Gastrocnemius medialis (tissue), 4 donors: ENCODE results near the gene CLIC2. TPM values are rescaled to one million over a fixed set of nuclear protein-coding genes. Genes with fewer than 3 reads are reported as not detected.
"Not testable (repeated sequence)": the region's sequence is repeated elsewhere in the genome, so short reads cannot be mapped to it uniquely, and the experiment has no call there.

ENCODE experiments used
- ATAC-seq, 2 donors: fragments of 150-250 bp; one replicate each; pipeline ENCODE4 v1.9.1; 2016
- DNase-seq, 2 donors: peaks; one replicate each; pipeline ENCODE4 v3.0.0-alpha.2; 2019
- H3K27ac ChIP-seq, 4 donors: fragments of 200-600 bp; sonication (generic); 1 replicate in 1 of 4; 2 replicates in 3 of 4; pipeline ENCODE4 v1.5.1; 2016 to 2018; ENCODE audit warnings: mild to moderate bottlenecking in 2 of 4, moderate library complexity in 1 of 4
- H3K27me3 ChIP-seq, 3 donors: fragments of 200-600 bp; sonication (generic) in 2 of 3; 1 replicate in 1 of 3; 2 replicates in 2 of 3; pipeline versions ENCODE4 v1.5.1 to v1.6.0; 2016 to 2019; ENCODE audit warnings: mild to moderate bottlenecking in 1 of 3, moderate library complexity in 1 of 3
- H3K36me3 ChIP-seq, 2 donors: fragments of 200-600 bp; sonication (generic) in 1 of 2; one replicate each; pipeline ENCODE4 v1.5.1; 2017 to 2018
- H3K4me1 ChIP-seq, 2 donors: fragments of 200-600 bp; sonication (generic) in 1 of 2; one replicate each; pipeline ENCODE4 v1.5.1; 2016 to 2017; ENCODE audit warnings: mild to moderate bottlenecking in 2 of 2
- H3K4me3 ChIP-seq, 4 donors: fragments of 200-600 bp; sonication (generic) in 3 of 4; 1 replicate in 1 of 4; 2 replicates in 3 of 4; pipeline ENCODE4 v1.5.1; 2016 to 2019; ENCODE audit warnings: mild to moderate bottlenecking in 2 of 4
- H3K9me3 ChIP-seq, 3 donors: fragments of 200-600 bp; sonication (generic) in 2 of 3; 1 replicate in 1 of 3; 2 replicates in 2 of 3; pipeline ENCODE4 v1.5.1; 2016 to 2019
- CTCF ChIP-seq, 5 experiments: fragments of 450-650 bp in 3 of 5; fragments of 200-600 bp in 2 of 5; sonication (generic) in 2 of 5; IDR thresholded peaks in 4 of 5; conservative IDR thresholded peaks in 1 of 5; 1 replicate in 4 of 5; 2 replicates in 1 of 5; pipeline ENCODE4 v1.5.1; 2016 to 2019; ENCODE audit warnings: antibody characterized with exemption in 5 of 5, mild to moderate bottlenecking in 3 of 5, moderate library complexity in 3 of 5
- POLR2A ChIP-seq, 2 donors: fragments of 450-650 bp; IDR thresholded peaks; one replicate each; pipeline ENCODE4 v1.6.1; 2017; ENCODE audit warnings: antibody characterized with exemption in 2 of 2, mild to moderate bottlenecking in 2 of 2, moderate library complexity in 2 of 2
- in situ Hi-C, 4 donors: fragments of 200-750 bp; cut with MboI; loops; one replicate each; pipeline versions ENCODE4 v1.15.0 to v1.8.0; 2017; ENCODE audit warnings: low sequenced_read_pairs in 4 of 4
- intact Hi-C: fragments of 100-400 bp; cut with DNase I; formaldehyde crosslinking; loops from one replicate; pipeline ENCODE4 v1.15.1; 2023; ENCODE audit warnings: low total_unique reads
- total RNA-seq, 4 donors: library from RNA; depleted of rRNA; stranded (reverse); fragments of >200 nt; gene quantifications; one replicate each; pipeline versions ENCODE4 v1.1.0 to v1.2.3, GENCODE V29; 2016

Gene CLIC2
- total RNA-seq: 10 to 100 TPM in 1 of 4 donors, 1 to 10 TPM in 3; 4.5 to 13.3 (median 7.7) TPM

- in situ Hi-C loops (no loop called here), intact Hi-C loops (no loop called here)
- TF ChIP-seq POLR2A (IDR thresholded peaks at IDR 0.05) (peak; percentile 15 to 47), CTCF (IDR thresholded peaks at IDR 0.05 in 4 of 5, conservative IDR thresholded peaks at IDR 0.05 in 1 of 5) (no peak)
- Histone ChIP-seq H3K27me3 (no peaks in the 10 kb centered on the region), H3K4me3 (peak within 1 kb of the TSS; percentile 18 to 43 (median 30)), H3K36me3 (no peaks in the 10 kb centered on the region), H3K4me1 (no peaks in the 10 kb centered on the region), H3K9me3 (no peaks in the 10 kb centered on the region), H3K27ac (peak within 1 kb of the TSS; percentile 54 to 67 (median 60))
- ATAC-seq (peak; percentile 36 to 47), DNase-seq (peak in 1 of 2 donors; percentile 9)
Measured at GRCh38 chrX:155334486-155335336, at the start of gene CLIC2. Gene CLIC2, minus strand, starts transcription at chrX:155334614. Its CDS starts 187 bp downstream, at chrX:155334427.

DNA sequence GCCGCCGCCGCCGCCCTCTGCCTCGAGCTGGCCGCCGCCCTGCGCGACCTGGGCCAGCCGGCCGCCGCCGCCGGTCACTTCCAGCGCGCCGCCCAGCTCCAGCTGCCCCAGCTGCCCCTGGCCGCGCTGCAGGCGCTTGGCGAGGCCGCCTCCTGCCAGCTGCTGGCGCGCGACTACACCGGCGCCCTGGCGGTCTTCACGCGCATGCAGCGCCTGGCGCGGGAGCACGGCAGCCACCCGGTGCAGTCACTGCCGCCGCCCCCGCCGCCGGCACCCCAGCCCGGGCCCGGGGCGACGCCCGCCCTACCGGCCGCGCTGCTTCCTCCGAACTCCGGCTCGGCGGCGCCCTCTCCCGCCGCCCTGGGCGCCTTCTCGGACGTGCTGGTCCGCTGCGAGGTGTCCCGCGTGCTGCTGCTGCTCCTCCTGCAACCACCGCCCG lies 48.1 kb upstream of the CLIC2 start:
- in situ Hi-C loops, H3K4me3 ChIP-seq, DNase-seq, H3K27me3 ChIP-seq, H3K27ac ChIP-seq, H3K4me1 ChIP-seq, H3K9me3 ChIP-seq, intact Hi-C loops, H3K36me3 ChIP-seq: not testable (repeated sequence)
- peak; percentile 72 to 81 for ATAC-seq

- H3K4me1 ChIP-seq, H3K36me3 ChIP-seq, H3K27me3 ChIP-seq, H3K4me3 ChIP-seq, intact Hi-C loops, in situ Hi-C loops, H3K27ac ChIP-seq, H3K9me3 ChIP-seq, DNase-seq: not testable (repeated sequence)
- peak; percentile 87 to 91 for ATAC-seq
Measured at GRCh38 chrX:155381843-155382528, 47.6 kb upstream of the CLIC2 start, which contains the start of gene F8A2. Gene F8A2, plus strand, starts transcription at chrX:155382095. Its CDS starts 20 bp downstream, at chrX:155382115.

GRCh38 chrX:155379802-155380201 lies 45.4 kb upstream of the CLIC2 start:
- H3K36me3 ChIP-seq, H3K9me3 ChIP-seq, H3K27me3 ChIP-seq, H3K27ac ChIP-seq, H3K4me1 ChIP-seq, ATAC-seq, intact Hi-C loops, DNase-seq, H3K4me3 ChIP-seq, in situ Hi-C loops: not testable (repeated sequence)

DNA sequence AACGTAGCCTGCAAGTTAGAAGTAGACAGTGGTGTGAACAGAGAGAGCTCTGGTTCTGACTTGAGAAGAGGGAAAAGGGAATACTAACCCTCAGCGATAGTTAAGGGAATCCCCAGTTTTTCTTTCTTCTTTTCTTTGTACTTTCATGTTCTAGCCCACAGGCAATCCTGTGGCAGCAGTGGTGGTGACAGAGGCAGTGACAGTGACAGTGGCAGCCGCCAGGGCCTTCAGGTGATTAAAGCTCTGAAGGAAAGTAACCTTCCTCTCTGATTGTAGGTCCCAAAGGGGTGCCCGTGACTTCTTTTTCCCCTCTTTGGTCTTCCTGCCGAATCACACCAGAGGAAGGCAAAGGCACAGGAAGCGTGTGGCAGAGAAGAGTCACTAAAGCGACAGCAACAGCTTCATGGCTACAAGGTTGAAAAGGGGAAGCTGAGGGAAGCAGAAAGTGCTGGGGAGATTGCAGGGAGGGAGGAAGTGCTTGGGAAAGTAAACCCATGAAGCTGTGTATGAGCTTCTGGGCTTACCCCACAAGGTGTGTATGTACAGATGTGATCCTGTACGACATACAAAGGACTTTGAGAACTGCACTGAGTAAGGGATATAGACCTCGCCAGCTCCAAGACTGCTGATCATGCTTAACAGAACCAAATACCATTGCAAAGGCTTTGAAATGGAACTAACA lies 39.5 kb upstream of the CLIC2 start:
- DNase-seq, in situ Hi-C loops, H3K27ac ChIP-seq, H3K9me3 ChIP-seq, H3K27me3 ChIP-seq, H3K4me3 ChIP-seq, intact Hi-C loops, ATAC-seq, H3K36me3 ChIP-seq, H3K4me1 ChIP-seq: not testable (repeated sequence)

- H3K36me3 ChIP-seq, H3K27me3 ChIP-seq, intact Hi-C loops, ATAC-seq, H3K9me3 ChIP-seq, DNase-seq, H3K27ac ChIP-seq, H3K4me3 ChIP-seq, H3K4me1 ChIP-seq, in situ Hi-C loops: not testable (repeated sequence)
Measured at GRCh38 chrX:155363712-155364111, 29.3 kb upstream of the CLIC2 start.

- H3K9me3 ChIP-seq, ATAC-seq, H3K27ac ChIP-seq, DNase-seq, H3K27me3 ChIP-seq, intact Hi-C loops, in situ Hi-C loops, H3K36me3 ChIP-seq, H3K4me1 ChIP-seq, H3K4me3 ChIP-seq: not testable (repeated sequence)
Measured at GRCh38 chrX:155349448-155349847, 15.0 kb upstream of the CLIC2 start.

- H3K4me3 ChIP-seq, H3K4me1 ChIP-seq, H3K36me3 ChIP-seq, DNase-seq, H3K27me3 ChIP-seq, ATAC-seq, H3K9me3 ChIP-seq, H3K27ac ChIP-seq, intact Hi-C loops, in situ Hi-C loops: not testable (repeated sequence)
Measured at GRCh38 chrX:155345689-155346088, 11.3 kb upstream of the CLIC2 start.

- peak overlapping the region in 2 of 4 donors; percentile 60 to 67 for H3K27ac ChIP-seq
- H3K9me3 ChIP-seq, intact Hi-C loops, H3K4me3 ChIP-seq, H3K4me1 ChIP-seq, H3K36me3 ChIP-seq, H3K27me3 ChIP-seq, ATAC-seq, in situ Hi-C loops, DNase-seq: not testable (repeated sequence)
Measured at GRCh38 chrX:155335337-155335712, 911 bp upstream of the CLIC2 start.
